Measurements from ENCODE around the gene VPS37D. TPM values are rescaled to one million over a fixed set of nuclear protein-coding genes. Genes with fewer than 3 reads are reported as not detected.

VPS37D gene
- polyA plus RNA-seq, 3 donors: not detected

DNA sequence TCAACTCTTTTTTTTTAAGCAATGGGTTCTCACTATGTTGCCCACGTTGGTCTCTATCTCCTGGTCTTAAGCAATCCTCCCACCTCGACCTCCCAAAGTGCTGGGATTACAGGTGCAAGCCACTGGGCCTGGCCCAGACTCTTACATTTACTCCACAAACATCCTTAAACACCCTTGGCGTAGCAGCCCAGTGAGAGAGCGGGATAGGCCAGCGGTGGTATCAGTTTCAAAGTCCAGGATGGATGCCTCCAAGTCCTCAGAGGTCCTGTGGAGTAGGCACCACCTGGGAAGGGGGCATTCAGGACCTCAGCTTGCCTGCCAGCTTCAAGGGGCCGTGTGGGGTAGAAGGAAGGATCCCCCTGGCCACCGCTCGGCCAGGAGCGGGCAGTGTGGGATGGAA lies 18.1 kb upstream of the VPS37D start:
- 38% methylated on average over 4 of the region's 9 CpGs for WGBS (ENCODE audit: insufficient coverage)
- Mint-ChIP-seq H3K36me3 (peaks cover 0 to 2% of the 10 kb centered on the region in 2 donors), H3K4me1 (peaks cover 18% of the 10 kb centered on the region), H3K27me3 (ENCODE audit: low read depth in 3 of 3) (peaks cover 63 to 87% (median 70%) of the 10 kb centered on the region in 3 donors), H3K27ac (no peak overlapping the region), H3K4me3 (peak overlapping the region; percentile 31 to 76), H3K9me3 (peaks cover 0 to 5% (median 0%) of the 10 kb centered on the region in 7 donors)
- Histone ChIP-seq H3K9ac (ENCODE audit: insufficient read depth, low read length, poor library complexity, severe bottlenecking) (no peak overlapping the region), H3K4me2 (replicated peaks; ENCODE audit: extremely low read depth, low read length, poor library complexity, severe bottlenecking) (no peak overlapping the region), H3K4me3 (replicated peaks in 1 of 3; ENCODE audit: low read depth in 2 of 3, low read length in 3 of 3) (no peak overlapping the region), H3K9me3 (replicated peaks in 1 of 2; ENCODE audit: control insufficient read depth in 1 of 2, insufficient read depth in 1 of 2, low read length in 2 of 2) (peaks cover 0 to 10% of the 10 kb centered on the region in 2 donors), H3K79me2 (ENCODE audit: insufficient read depth, low read length) (no peaks in the 10 kb centered on the region), H4K20me1 (ENCODE audit: insufficient read depth, low read length) (no peaks in the 10 kb centered on the region), H3K27ac (ENCODE audit: low read depth in 1 of 2, low read length in 2 of 2) (no peak overlapping the region), H3K36me3 (replicated peaks in 1 of 2; ENCODE audit: control insufficient read depth in 1 of 2, insufficient read depth in 2 of 2, low read length in 2 of 2) (no peaks in the 10 kb centered on the region), H3K27me3 (ENCODE audit: control insufficient read depth in 2 of 2, insufficient read depth in 2 of 2, low read length in 2 of 2) (peaks cover 31 to 63% of the 10 kb centered on the region in 2 donors), H2AFZ (ENCODE audit: insufficient read depth, low read depth, low read length, poor library complexity, severe bottlenecking) (no peak overlapping the region), H3K4me1 (ENCODE audit: control insufficient read depth in 1 of 2, insufficient read depth in 2 of 2, low read length in 2 of 2) (peaks cover 3 to 8% of the 10 kb centered on the region in 2 donors)
- TF ChIP-seq, protein P1, sequence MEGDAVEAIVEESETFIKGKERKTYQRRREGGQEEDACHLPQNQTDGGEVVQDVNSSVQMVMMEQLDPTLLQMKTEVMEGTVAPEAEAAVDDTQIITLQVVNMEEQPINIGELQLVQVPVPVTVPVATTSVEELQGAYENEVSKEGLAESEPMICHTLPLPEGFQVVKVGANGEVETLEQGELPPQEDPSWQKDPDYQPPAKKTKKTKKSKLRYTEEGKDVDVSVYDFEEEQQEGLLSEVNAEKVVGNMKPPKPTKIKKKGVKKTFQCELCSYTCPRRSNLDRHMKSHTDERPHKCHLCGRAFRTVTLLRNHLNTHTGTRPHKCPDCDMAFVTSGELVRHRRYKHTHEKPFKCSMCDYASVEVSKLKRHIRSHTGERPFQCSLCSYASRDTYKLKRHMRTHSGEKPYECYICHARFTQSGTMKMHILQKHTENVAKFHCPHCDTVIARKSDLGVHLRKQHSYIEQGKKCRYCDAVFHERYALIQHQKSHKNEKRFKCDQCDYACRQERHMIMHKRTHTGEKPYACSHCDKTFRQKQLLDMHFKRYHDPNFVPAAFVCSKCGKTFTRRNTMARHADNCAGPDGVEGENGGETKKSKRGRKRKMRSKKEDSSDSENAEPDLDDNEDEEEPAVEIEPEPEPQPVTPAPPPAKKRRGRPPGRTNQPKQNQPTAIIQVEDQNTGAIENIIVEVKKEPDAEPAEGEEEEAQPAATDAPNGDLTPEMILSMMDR (IDR thresholded peaks at IDR 0.05): no peak
- DNase-seq: no peak
- intact Hi-C loops (cut with micrococcal nuclease): no loop called here

DNA sequence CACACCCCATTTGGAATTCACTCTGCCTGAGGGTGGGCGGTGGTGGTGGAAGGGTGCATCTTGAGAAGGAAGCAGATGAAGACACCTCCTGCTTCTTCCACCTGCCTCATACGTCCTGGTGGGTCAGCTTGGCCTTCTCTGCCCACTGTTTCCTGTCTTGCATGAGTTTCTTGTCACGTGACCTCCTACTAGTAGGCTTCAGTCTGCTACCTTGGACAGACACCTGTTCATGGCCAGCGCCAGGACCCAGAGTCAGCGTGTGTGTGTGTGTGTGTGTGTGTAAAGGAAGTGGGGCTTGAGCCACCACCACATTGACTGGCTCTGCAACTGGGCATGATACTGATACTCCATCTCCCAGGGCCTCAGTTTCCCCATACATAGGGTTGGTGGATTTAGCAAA lies 17.1 kb upstream of the VPS37D start:
- Mint-ChIP-seq H3K9me3 (peaks cover 0 to 5% (median 3%) of the 10 kb centered on the region in 7 donors), H3K36me3 (peaks cover 0 to 2% of the 10 kb centered on the region in 2 donors), H3K27me3 (ENCODE audit: low read depth in 3 of 3) (peaks cover 63 to 83% (median 67%) of the 10 kb centered on the region in 3 donors), H3K4me3 (peak overlapping the region in 1 of 2 donors; percentile 41), H3K27ac (no peak overlapping the region), H3K4me1 (peaks cover 17% of the 10 kb centered on the region)
- no peak for DNase-seq
- no peak overlapping the region for H3K4me3 ChIP-seq (replicated peaks in 1 of 3; ENCODE audit: low read depth in 2 of 3, low read length in 3 of 3)
- TF ChIP-seq, protein P1 (IDR thresholded peaks at IDR 0.05): no peak
- no peaks in the 10 kb centered on the region for H4K20me1 ChIP-seq (ENCODE audit: insufficient read depth, low read length)
- no peak overlapping the region for H3K27ac ChIP-seq (ENCODE audit: low read depth in 1 of 2, low read length in 2 of 2)
- intact Hi-C loops (cut with micrococcal nuclease): no loop called here
- no peaks in the 10 kb centered on the region for H3K36me3 ChIP-seq (replicated peaks in 1 of 2; ENCODE audit: control insufficient read depth in 1 of 2, insufficient read depth in 2 of 2, low read length in 2 of 2)
- WGBS (ENCODE audit: insufficient coverage): 60% methylated on average over 1 of the region's 5 CpGs
- H3K9ac ChIP-seq (ENCODE audit: insufficient read depth, low read length, poor library complexity, severe bottlenecking): no peak overlapping the region
- peaks cover 0 to 10% of the 10 kb centered on the region in 2 donors for H3K9me3 ChIP-seq (replicated peaks in 1 of 2; ENCODE audit: control insufficient read depth in 1 of 2, insufficient read depth in 1 of 2, low read length in 2 of 2)
- no peaks in the 10 kb centered on the region for H3K79me2 ChIP-seq (ENCODE audit: insufficient read depth, low read length)
- no peak overlapping the region for H3K4me2 ChIP-seq (replicated peaks; ENCODE audit: extremely low read depth, low read length, poor library complexity, severe bottlenecking)
- peaks cover 1 to 6% of the 10 kb centered on the region in 2 donors for H3K4me1 ChIP-seq (ENCODE audit: control insufficient read depth in 1 of 2, insufficient read depth in 2 of 2, low read length in 2 of 2)
- H3K27me3 ChIP-seq (ENCODE audit: control insufficient read depth in 2 of 2, insufficient read depth in 2 of 2, low read length in 2 of 2): peaks cover 27 to 58% of the 10 kb centered on the region in 2 donors
- H2AFZ ChIP-seq (ENCODE audit: insufficient read depth, low read depth, low read length, poor library complexity, severe bottlenecking): no peak overlapping the region

Data from CD14-positive monocyte (primary cell).